ENCODE measurements around the gene KCNA10.

The KCNA10 gene

DNA sequence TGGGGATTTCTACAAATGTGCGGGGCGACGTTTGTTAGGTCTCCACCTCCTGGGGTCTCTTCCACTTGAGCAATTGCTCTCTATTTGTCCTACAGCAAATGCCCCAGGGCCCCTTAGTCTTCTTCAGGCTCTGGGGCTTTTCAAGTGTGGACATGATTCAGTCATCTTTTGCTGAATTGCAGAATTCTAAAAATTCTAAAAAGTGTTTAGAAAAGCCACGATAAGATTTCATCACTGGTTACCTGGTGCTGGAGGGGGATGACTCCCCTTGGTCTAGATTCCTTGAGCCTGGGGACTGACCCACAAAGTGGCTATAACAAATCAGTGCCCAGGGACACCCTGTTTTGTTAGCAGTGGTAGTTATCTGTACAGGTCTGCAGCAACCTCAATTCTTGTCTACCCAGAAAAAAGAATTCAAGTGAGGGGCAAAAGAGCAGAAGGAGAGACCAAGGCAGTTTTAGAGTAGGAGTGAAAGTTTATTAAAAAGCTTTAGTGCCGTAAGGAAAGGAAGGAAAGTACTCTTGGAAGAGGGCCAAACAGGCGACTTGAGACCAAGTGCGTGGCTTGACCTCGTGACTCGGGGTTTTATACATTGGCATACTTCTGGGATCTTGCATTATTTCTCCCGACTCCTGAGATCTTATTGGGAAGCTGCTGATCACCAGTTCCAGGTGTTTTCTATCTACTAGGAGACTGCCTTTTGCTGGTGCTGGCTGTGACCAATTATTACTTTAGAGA lies 42.8 kb downstream of the KCNA10 start:
- no peak for DNase-seq

DNA sequence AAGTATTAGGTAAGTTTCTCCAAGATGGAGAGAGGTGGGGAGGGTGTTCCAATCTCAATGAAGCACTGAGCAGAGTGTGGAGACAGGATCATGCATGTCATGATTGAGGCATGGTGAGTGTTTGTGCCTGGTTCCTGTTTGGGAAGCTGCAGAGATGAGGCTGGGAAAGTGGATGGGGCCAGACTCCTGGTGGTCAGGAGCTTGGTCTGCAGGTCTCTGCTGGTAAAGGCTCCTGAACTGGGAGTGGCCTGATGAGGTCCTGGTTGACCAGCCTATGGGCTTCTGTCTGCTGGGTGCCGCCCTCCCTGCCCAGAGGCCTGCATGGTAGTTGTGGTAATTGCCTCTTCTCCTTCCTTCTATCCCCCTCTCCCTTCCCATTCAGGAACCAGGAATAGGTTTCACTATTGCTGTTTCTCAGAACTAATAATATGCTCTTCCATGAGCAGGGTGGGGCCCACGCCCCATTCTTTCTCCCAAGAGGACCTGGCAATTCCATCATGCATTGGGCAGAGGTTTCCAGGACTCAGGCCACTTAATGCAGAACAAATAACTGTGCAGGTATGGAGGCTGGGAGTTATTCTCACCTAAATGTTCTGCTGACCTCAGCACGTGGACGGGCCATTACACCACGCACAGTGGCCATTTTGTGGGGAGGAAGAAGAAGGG lies 43.5 kb downstream of the KCNA10 start:
- no peak for DNase-seq

DNA sequence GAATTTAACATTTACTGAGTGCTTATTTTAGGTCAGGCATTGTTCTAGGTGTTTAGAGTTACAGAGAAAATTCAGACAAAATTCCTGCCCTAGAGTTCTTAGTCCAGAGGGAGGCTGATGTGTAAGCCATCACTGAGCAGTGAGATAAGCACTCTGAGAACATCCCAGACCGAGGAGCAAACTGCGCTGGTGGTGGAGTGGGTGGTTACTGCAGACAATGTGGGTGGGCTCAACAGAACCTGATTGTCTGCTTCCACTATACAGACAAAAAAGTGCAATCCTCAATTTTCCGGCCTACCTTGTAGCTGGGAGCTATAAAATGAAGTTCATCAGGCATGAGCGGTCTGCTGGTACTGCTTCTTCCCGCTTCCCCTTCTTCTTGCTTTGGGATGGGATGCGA lies 44.5 kb downstream of the KCNA10 start:
- no peak for DNase-seq

DNA sequence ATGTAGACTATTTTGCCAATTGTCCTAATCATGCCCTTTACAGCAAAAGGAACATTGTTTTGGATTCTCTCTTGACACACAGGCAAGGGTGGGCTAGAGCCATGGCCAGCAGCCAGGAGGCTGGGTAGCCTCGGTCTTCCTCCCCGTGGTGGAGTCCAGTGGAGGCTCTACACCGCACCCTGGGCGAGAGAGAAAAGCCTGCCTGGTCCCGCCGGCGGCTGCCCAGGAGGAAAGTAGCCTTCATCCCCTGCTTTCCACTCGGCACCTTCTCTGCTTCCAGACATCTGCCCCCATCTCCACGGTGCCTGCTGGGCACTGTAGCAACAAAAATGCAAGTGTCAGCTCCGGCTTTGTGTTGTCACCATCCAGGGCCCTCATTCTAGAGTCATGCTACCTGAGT lies 46.4 kb downstream of the KCNA10 start:
- no peak for DNase-seq

DNA sequence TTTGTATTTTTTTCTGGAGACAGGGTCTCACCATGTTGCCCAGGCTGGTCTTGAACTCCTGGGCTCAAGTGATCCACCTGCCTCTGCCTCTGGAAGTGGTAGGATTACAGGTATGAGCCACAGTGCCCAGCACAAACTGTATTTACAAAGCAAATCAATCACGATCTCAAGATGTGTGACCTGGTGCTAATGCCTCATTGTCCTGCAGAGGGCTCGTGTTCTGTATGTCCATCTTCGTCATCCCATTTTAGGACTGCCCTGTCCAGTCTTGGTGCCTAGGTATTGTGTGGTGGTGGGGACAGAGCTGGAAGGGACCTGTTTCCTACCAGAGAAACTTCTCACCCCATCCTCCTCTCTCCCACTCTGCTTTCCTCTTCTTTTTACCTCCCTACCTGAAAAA lies 47.8 kb downstream of the KCNA10 start:
- no peak for DNase-seq
